WTC11 (cell line): ENCODE measurements around the gene TRPV6. TPM values are rescaled to one million over a fixed set of nuclear protein-coding genes. Genes with fewer than 3 reads are reported as not detected.
A peak's percentile ranks its signal among the peaks of the same experiment; 100 is the strongest.

Experiments used
- ATAC-seq: fragments of 200-7000 bp; cut with Tn5 transposase; 2 replicates; pipeline ENCODE4 v1.10.0; 2021; ENCODE audit warnings: mild to moderate bottlenecking, moderate library complexity
- CTCF ChIA-PET: fragments of 300-600 bp; sonication (Branson Sonifier 250); formaldehyde crosslinking; loops from one replicate; lab custom pipeline; 2021; ENCODE audit warnings: antibody characterized with exemption; lab: Charles Lee
- POLR2A ChIA-PET: fragments of 350-600 bp; sonication (Branson Sonifier 250); formaldehyde crosslinking; loops from one replicate; lab custom pipeline; 2021; ENCODE audit warnings: antibody characterized with exemption; lab: Charles Lee
- DNase-seq: peaks from one replicate; pipeline ENCODE4 v3.0.0; 2021; ENCODE audit warnings: low spot score
- H3K27ac Mint-ChIP-seq: 2 replicates; pipeline ENCODE4 v1.8.0; 2021; ENCODE audit warnings: mixed read lengths
- H3K27me3 Mint-ChIP-seq: 2 replicates; pipeline ENCODE4 v1.8.0; 2021; ENCODE audit warnings: low read depth, mild to moderate bottlenecking, moderate library complexity, mixed read lengths
- H3K36me3 Mint-ChIP-seq: 2 replicates; pipeline ENCODE4 v1.8.0; 2021; ENCODE audit warnings: mixed read lengths
- H3K4me1 Mint-ChIP-seq: 2 replicates; pipeline ENCODE4 v1.8.0; 2022; ENCODE audit warnings: mixed read lengths
- H3K4me3 Mint-ChIP-seq: 2 replicates; pipeline ENCODE4 v1.8.0; 2021; ENCODE audit warnings: mild to moderate bottlenecking, moderate library complexity, mixed read lengths
- H3K9me3 Mint-ChIP-seq: 2 replicates; pipeline ENCODE4 v1.8.0; 2021; ENCODE audit warnings: mixed read lengths
- AR ChIP-seq: fragments of 250-450 bp; sonication (Bioruptor Pico); IDR thresholded peaks from 2 replicates; pipeline ENCODE4 v1.9.0; 2021; ENCODE audit warnings: mild to moderate bottlenecking
- ETV6 ChIP-seq: sonication (generic); formaldehyde crosslinking; IDR thresholded peaks from 2 replicates; pipeline ENCODE4 v1.8.1; 2022; ENCODE audit warnings: mild to moderate bottlenecking, missing genetic modification reagents
- NR3C1 ChIP-seq: sonication (generic); formaldehyde crosslinking; conservative IDR thresholded peaks from 2 replicates; pipeline ENCODE4 v1.8.1; 2023; ENCODE audit warnings: low read depth, mild to moderate bottlenecking, missing genetic modification reagents
- RELA ChIP-seq: sonication (generic); formaldehyde crosslinking; IDR thresholded peaks from 2 replicates; pipeline ENCODE4 v1.8.1; 2022; ENCODE audit warnings: missing genetic modification reagents, mild to moderate bottlenecking, borderline replicate concordance
- TEAD1 ChIP-seq: sonication (generic); formaldehyde crosslinking; IDR thresholded peaks from 2 replicates; pipeline ENCODE4 v1.8.0; 2022; ENCODE audit warnings: mild to moderate bottlenecking, missing genetic modification reagents
- TEAD4 ChIP-seq: sonication (generic); formaldehyde crosslinking; IDR thresholded peaks from 2 replicates; pipeline ENCODE4 v1.8.0; 2022; ENCODE audit warnings: mild to moderate bottlenecking, missing genetic modification reagents
- ZBTB43 ChIP-seq: sonication (generic); formaldehyde crosslinking; IDR thresholded peaks from 2 replicates; pipeline ENCODE4 v1.8.1; 2023; ENCODE audit warnings: mild to moderate bottlenecking, missing genetic modification reagents
- ZNF138 ChIP-seq: sonication (generic); formaldehyde crosslinking; conservative IDR thresholded peaks from 2 replicates; pipeline ENCODE4 v1.8.1; 2022; ENCODE audit warnings: mild to moderate bottlenecking, moderate library complexity, missing genetic modification reagents
- ZNF219 ChIP-seq: sonication (generic); formaldehyde crosslinking; IDR thresholded peaks from 2 replicates; pipeline ENCODE4 v1.8.0; 2023; ENCODE audit warnings: missing genetic modification reagents, mild to moderate bottlenecking, borderline replicate concordance
- ZNF423 ChIP-seq: fragments of 250-450 bp; sonication (Bioruptor Pico); IDR thresholded peaks from 2 replicates; pipeline ENCODE4 v2.1.2; 2022; ENCODE audit warnings: mild to moderate bottlenecking, moderate library complexity
- ZNF425 ChIP-seq: fragments of 250-450 bp; sonication (Bioruptor Pico); conservative IDR thresholded peaks from 2 replicates; pipeline ENCODE4 v1.9.0; 2021; ENCODE audit warnings: mild to moderate bottlenecking
- ZSCAN18 ChIP-seq: fragments of 250-450 bp; sonication (Bioruptor Pico); IDR thresholded peaks from 2 replicates; pipeline ENCODE4 v2.1.2; 2022; ENCODE audit warnings: mild to moderate bottlenecking, moderate library complexity
- total RNA-seq: library from RNA; stranded (reverse); gene quantifications from 3 replicates; pipeline ENCODE4 v1.2.3, GENCODE V29; 2021
- TF ChIP-seq, protein P1 (sequence below): fragments of 250-450 bp; sonication (Bioruptor Pico); IDR thresholded peaks from 2 replicates; pipeline ENCODE4 v1.9.0; 2021; ENCODE audit warnings: moderate library complexity, mild to moderate bottlenecking, inconsistent platforms, borderline replicate concordance
- TF ChIP-seq, protein P2 (sequence below): sonication (generic); formaldehyde crosslinking; IDR thresholded peaks from 2 replicates; pipeline ENCODE4 v1.8.0; 2023; ENCODE audit warnings: missing genetic modification reagents
- TF ChIP-seq, protein P3 (sequence below): fragments of 250-450 bp; sonication (Bioruptor Pico); IDR thresholded peaks from 2 replicates; pipeline ENCODE4 v1.9.0; 2021; ENCODE audit warnings: mild to moderate bottlenecking, borderline replicate concordance
- TF ChIP-seq, protein P4 (sequence below): fragments of 250-450 bp; sonication (Bioruptor Pico); IDR thresholded peaks from 2 replicates; pipeline ENCODE4 v1.9.0; 2021; ENCODE audit warnings: mild to moderate bottlenecking

Gene TRPV6
- total RNA-seq, 1 experiment from 2014 or later, result 0.63 TPM

DNA sequence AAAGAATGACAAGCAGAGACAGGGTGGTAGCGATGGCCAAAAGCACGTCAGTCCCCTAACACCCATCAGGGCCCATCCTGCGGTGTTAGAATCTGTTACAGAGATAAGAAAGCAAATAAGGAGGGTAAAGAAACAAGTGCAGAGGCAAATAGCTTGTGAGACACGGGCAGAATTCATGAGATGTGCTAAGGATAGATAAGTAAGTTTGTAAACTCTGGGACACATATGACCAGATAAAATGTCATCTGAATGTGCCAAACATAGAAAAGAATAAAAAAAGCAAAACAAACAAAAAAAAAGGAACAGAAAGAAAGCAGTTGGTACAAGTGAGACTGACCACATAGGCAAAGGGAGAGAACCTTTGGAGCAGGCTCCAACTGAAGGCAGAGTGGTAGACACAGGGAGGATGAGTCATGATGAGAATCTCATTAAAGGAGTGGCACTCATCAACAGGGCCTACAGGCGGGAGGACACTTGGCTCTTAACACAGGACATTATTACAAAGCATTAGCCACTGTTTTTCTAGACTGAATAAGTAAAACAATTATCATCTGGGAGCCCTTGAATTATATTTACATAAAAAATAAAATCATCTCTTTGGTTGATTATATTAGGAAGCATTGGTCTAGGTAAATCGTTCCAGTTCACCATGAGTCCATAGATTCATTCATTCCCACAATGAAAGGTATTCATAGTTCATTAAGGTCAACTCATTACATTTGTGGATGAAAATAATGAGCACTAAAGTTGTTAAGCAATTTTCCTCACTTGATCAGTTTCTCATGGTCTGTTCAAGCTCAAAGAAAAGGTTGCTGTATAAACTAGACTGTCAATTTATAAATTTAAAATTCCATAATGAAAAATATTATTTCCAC is 52.1 kb downstream of the TRPV6 start:
- DNase-seq (no peak), ATAC-seq (peak; percentile 24; the same call in 1 of the 2 replicates)
- Mint-ChIP-seq H3K36me3 (no peaks in the 10 kb centered on the region), H3K4me3 (no peak overlapping the region), H3K9me3 (no peaks in the 10 kb centered on the region), H3K4me1 (peaks cover 10% of the 10 kb centered on the region), H3K27ac (no peak overlapping the region), H3K27me3 (no peaks in the 10 kb centered on the region; the same call in 1 of the 2 replicates)
- ChIA-PET CTCF (interaction anchor here (1.2 kb wide), 1 partner anchor 22 kb away, joined by 4 read pairs; no protein-coding TSS in a partner anchor), POLR2A (no interaction called here)
- TF ChIP-seq, protein P1, sequence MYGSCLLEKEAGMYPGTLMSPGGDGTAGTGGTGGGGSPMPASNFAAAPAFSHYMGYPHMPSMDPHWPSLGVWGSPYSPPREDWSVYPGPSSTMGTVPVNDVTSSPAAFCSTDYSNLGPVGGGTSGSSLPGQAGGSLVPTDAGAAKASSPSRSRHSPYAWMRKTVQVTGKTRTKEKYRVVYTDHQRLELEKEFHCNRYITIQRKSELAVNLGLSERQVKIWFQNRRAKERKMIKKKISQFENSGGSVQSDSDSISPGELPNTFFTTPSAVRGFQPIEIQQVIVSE, result no peak
- TF ChIP-seq ZSCAN18 (CRISPR knock-in tag), result no peak
- TF ChIP-seq, protein P2, sequence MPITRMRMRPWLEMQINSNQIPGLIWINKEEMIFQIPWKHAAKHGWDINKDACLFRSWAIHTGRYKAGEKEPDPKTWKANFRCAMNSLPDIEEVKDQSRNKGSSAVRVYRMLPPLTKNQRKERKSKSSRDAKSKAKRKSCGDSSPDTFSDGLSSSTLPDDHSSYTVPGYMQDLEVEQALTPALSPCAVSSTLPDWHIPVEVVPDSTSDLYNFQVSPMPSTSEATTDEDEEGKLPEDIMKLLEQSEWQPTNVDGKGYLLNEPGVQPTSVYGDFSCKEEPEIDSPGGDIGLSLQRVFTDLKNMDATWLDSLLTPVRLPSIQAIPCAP (CRISPR knock-in tag), result no peak
- TF ChIP-seq ZNF423 (CRISPR knock-in tag), result no peak
- TF ChIP-seq ZNF138, result no peak

DNA sequence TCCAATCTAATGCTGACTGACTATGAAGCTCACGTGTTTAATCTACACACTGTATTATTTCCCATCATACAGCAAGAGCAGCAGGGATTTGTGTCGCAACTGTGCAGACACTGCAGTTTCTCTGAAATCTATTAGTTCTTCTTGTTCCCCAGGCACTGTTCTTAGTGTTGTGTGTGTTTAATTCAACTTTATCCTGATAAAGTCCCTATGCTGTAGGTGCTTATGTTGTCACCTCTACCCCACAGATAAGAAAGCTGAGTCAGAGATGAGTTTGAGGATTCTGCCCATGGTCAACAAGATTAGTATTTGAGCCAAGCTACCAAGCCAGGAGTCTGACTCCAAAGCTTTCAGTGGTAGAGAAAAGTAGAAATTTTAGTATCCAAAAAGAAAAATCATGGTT is 53.1 kb downstream of the TRPV6 start:
- Mint-ChIP-seq H3K27me3 (no peaks in the 10 kb centered on the region; the same call in 1 of the 2 replicates), H3K27ac (no peak overlapping the region), H3K9me3 (no peaks in the 10 kb centered on the region), H3K36me3 (no peaks in the 10 kb centered on the region), H3K4me3 (no peak overlapping the region), H3K4me1 (peaks cover 14% of the 10 kb centered on the region)
- TF ChIP-seq RELA (CRISPR knock-in tag), result no peak
- TF ChIP-seq TEAD4 (CRISPR knock-in tag), result no peak
- TF ChIP-seq TEAD1 (CRISPR knock-in tag), result no peak
- no peak for TF ChIP-seq ZNF425 (CRISPR knock-in tag)
- TF ChIP-seq, protein P3, sequence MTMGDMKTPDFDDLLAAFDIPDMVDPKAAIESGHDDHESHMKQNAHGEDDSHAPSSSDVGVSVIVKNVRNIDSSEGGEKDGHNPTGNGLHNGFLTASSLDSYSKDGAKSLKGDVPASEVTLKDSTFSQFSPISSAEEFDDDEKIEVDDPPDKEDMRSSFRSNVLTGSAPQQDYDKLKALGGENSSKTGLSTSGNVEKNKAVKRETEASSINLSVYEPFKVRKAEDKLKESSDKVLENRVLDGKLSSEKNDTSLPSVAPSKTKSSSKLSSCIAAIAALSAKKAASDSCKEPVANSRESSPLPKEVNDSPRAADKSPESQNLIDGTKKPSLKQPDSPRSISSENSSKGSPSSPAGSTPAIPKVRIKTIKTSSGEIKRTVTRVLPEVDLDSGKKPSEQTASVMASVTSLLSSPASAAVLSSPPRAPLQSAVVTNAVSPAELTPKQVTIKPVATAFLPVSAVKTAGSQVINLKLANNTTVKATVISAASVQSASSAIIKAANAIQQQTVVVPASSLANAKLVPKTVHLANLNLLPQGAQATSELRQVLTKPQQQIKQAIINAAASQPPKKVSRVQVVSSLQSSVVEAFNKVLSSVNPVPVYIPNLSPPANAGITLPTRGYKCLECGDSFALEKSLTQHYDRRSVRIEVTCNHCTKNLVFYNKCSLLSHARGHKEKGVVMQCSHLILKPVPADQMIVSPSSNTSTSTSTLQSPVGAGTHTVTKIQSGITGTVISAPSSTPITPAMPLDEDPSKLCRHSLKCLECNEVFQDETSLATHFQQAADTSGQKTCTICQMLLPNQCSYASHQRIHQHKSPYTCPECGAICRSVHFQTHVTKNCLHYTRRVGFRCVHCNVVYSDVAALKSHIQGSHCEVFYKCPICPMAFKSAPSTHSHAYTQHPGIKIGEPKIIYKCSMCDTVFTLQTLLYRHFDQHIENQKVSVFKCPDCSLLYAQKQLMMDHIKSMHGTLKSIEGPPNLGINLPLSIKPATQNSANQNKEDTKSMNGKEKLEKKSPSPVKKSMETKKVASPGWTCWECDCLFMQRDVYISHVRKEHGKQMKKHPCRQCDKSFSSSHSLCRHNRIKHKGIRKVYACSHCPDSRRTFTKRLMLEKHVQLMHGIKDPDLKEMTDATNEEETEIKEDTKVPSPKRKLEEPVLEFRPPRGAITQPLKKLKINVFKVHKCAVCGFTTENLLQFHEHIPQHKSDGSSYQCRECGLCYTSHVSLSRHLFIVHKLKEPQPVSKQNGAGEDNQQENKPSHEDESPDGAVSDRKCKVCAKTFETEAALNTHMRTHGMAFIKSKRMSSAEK (CRISPR knock-in tag), result no peak
- no peak for TF ChIP-seq AR (CRISPR knock-in tag)
- no peak for TF ChIP-seq ZBTB43 (CRISPR knock-in tag)
- TF ChIP-seq NR3C1 (CRISPR knock-in tag), result no peak
- no peak for TF ChIP-seq ZNF219 (CRISPR knock-in tag)
- TF ChIP-seq ETV6, result no peak
- TF ChIP-seq, protein P4, sequence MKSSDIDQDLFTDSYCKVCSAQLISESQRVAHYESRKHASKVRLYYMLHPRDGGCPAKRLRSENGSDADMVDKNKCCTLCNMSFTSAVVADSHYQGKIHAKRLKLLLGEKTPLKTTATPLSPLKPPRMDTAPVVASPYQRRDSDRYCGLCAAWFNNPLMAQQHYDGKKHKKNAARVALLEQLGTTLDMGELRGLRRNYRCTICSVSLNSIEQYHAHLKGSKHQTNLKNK (CRISPR knock-in tag), result no peak
- DNase-seq (no peak), ATAC-seq (no peak)
- POLR2A ChIA-PET, result no interaction called here
- CTCF ChIA-PET, result interaction anchor here (1.0 to 1.1 kb wide), 2 partner anchors 19 to 21 kb away, joined by 3 read pairs; no protein-coding TSS in a partner anchor
